ENCODE results near the gene IFNA6. TPM values are rescaled to one million over a fixed set of nuclear protein-coding genes. Genes with fewer than 3 reads are reported as not detected.
A peak's percentile ranks its signal among the peaks of the same experiment; 100 is the strongest.

The IFNA6 gene
- total and polyA plus RNA-seq, 2 donors (not counting 1 experiment from before 2014, with no cell fraction given), result not detected

DNA sequence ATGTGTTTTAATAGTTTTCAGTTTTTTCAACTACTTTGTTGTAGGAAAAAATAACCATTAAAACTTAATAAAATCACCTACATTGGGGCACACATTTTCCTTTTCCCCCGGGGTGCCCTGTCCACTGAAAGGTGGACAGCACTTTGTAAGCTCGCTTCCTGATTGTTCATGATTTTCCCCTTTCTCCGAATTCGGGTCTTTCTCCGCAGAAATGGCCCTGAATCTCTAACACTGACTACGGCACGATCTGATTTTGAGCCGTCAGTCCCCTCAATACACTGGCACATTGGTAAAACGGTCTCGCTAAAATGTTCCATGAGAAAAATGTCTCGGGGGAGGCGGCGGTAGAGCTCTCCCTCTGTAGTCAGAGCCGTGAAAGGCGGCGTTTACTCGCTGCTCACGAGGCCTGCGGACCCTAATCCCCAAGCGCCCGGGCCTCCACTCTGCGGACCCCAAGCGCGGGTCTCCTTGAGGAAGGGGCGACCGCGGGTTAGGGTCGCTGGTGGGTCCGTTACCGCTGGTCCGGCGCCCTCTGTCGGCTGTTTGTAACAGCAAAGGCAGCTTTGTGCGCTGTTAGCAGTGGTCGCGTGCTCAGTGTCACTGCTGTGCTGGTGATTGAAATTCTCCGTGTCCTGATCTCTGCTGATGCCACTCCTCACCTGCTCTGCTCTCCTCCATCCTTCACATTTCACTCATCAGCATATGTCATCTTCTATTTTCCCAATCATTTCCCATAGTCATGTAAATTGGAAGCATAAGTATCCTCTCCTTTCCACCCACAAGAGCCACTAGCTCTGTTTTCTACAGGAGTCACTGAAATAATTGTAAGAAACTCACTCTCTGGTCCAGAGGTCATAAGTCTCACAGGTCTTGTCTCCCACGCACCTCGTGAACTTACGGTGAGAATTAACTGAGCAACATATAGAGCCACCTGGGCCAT, 45.4 kb upstream of the IFNA6 start:
- TF ChIP-seq, protein P1, sequence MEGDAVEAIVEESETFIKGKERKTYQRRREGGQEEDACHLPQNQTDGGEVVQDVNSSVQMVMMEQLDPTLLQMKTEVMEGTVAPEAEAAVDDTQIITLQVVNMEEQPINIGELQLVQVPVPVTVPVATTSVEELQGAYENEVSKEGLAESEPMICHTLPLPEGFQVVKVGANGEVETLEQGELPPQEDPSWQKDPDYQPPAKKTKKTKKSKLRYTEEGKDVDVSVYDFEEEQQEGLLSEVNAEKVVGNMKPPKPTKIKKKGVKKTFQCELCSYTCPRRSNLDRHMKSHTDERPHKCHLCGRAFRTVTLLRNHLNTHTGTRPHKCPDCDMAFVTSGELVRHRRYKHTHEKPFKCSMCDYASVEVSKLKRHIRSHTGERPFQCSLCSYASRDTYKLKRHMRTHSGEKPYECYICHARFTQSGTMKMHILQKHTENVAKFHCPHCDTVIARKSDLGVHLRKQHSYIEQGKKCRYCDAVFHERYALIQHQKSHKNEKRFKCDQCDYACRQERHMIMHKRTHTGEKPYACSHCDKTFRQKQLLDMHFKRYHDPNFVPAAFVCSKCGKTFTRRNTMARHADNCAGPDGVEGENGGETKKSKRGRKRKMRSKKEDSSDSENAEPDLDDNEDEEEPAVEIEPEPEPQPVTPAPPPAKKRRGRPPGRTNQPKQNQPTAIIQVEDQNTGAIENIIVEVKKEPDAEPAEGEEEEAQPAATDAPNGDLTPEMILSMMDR (conservative IDR thresholded peaks at IDR 0.05 in 1 of 2, IDR thresholded peaks at IDR 0.05 in 1 of 2; ENCODE audit: low read depth in 1 of 2, low read length in 2 of 2), result peak; percentile 80 to 84
- TF ChIP-seq EZH2 (IDR thresholded peaks at IDR 0.05; ENCODE audit: low read length, missing control alignments), result peak; percentile 42
- H3K27ac ChIP-seq (ENCODE audit: insufficient read depth, low read length), result no peak overlapping the region
- peak overlapping the region; percentile 44 to 63 (median 50) for H3K4me3 ChIP-seq (replicated peaks in 1 of 4; ENCODE audit: control extremely low read depth in 1 of 4, insufficient read depth in 1 of 4, low read depth in 3 of 4, low read length in 4 of 4)
- H4K20me1 ChIP-seq (ENCODE audit: control insufficient read depth, extremely low read depth, insufficient read depth, low read length), result no peaks in the 10 kb centered on the region
- H3K9ac ChIP-seq (ENCODE audit: insufficient read depth, low read length), result peak overlapping the region; percentile 8
- H3K36me3 ChIP-seq (ENCODE audit: control insufficient read depth, insufficient read depth, low read length), result no peaks in the 10 kb centered on the region
- H3K79me2 ChIP-seq (ENCODE audit: control insufficient read depth, insufficient read depth, low read length), result no peaks in the 10 kb centered on the region
- peaks cover 37% of the 10 kb centered on the region for H3K27me3 ChIP-seq (ENCODE audit: control insufficient read depth, insufficient read depth, low read length)
- H2AFZ ChIP-seq (ENCODE audit: low read length), result peak overlapping the region; percentile 58
- H3K4me1 ChIP-seq (ENCODE audit: control insufficient read depth, extremely low read depth, insufficient read depth, low read length), result no peaks in the 10 kb centered on the region
- peak overlapping the region; percentile 86 for H3K4me2 ChIP-seq (ENCODE audit: extremely low read depth, insufficient read depth, low read length)
- H3K9me3 ChIP-seq (ENCODE audit: control insufficient read depth, insufficient read depth, low read depth, low read length), result no peaks in the 10 kb centered on the region
- DNase-seq (ENCODE audit: low read depth in 2 of 2), result peak in 1 of 2 donors; percentile 18

DNA sequence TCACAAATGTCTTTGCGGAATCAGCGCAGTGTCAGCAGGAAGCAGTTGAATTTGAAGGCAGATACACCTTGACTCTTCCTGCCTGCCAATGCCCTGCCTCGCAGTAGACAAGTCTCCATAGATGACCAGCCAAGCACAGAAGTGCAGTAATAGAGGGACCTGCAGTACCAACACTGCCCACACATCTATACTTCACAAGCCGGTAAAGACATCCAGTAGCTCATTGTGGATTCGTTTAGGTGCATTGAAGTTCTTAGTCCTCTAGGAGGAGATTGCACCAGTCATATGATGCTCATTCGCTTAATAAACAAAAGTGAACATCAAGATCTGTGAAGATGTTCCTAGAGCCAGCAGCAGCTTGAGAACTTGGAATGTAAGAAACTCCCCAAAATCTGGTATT, 41.6 kb upstream of the IFNA6 start:
- no peaks in the 10 kb centered on the region for H3K4me1 ChIP-seq (ENCODE audit: control insufficient read depth, extremely low read depth, insufficient read depth, low read length)
- no peak overlapping the region for H3K9ac ChIP-seq (ENCODE audit: insufficient read depth, low read length)
- no peaks in the 10 kb centered on the region for H3K9me3 ChIP-seq (ENCODE audit: control insufficient read depth, insufficient read depth, low read depth, low read length)
- H4K20me1 ChIP-seq (ENCODE audit: control insufficient read depth, extremely low read depth, insufficient read depth, low read length), result no peaks in the 10 kb centered on the region
- no peak overlapping the region for H3K4me2 ChIP-seq (ENCODE audit: extremely low read depth, insufficient read depth, low read length)
- H3K27me3 ChIP-seq (ENCODE audit: control insufficient read depth, insufficient read depth, low read length), result peaks cover 25% of the 10 kb centered on the region
- TF ChIP-seq EZH2 (IDR thresholded peaks at IDR 0.05; ENCODE audit: low read length, missing control alignments), result no peak
- TF ChIP-seq, protein P1 (conservative IDR thresholded peaks at IDR 0.05 in 1 of 2, IDR thresholded peaks at IDR 0.05 in 1 of 2; ENCODE audit: low read depth in 1 of 2, low read length in 2 of 2), result peak in 1 of 2 donors; percentile 5
- no peak overlapping the region for H2AFZ ChIP-seq (ENCODE audit: low read length)
- H3K27ac ChIP-seq (ENCODE audit: insufficient read depth, low read length), result no peak overlapping the region
- H3K79me2 ChIP-seq (ENCODE audit: control insufficient read depth, insufficient read depth, low read length), result no peaks in the 10 kb centered on the region
- no peaks in the 10 kb centered on the region for H3K36me3 ChIP-seq (ENCODE audit: control insufficient read depth, insufficient read depth, low read length)
- no peak for DNase-seq (ENCODE audit: low read depth in 2 of 2)
- H3K4me3 ChIP-seq (replicated peaks in 1 of 4; ENCODE audit: control extremely low read depth in 1 of 4, insufficient read depth in 1 of 4, low read depth in 3 of 4, low read length in 4 of 4), result no peak overlapping the region

DNA sequence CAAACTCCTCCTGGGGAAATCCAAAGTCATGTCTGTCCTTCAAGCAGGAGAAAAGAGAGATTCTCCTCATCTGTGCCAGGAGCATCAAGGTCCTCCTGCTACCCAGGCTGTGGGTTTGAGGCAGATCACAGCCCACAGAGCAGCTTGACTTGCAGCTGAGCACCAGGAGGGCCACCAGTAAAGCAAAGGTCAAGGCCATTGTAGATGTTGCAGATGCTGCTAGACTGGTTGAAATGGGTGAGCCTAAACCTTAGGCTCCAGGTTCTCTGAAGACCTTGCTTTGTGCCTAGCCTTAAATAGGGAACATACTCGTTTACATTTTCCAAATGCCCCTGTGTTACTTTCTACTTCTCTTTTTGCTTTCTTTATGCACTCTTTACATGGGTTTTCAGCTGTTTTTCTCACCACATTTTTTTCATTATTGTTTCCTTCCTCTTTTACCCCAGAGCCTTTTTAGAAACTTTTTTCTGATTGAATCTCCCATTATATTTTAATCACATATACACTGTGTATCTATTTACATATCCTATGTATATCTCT, 34.5 kb upstream of the IFNA6 start, which contains the start of gene IFNA2:
Gene IFNA2 (minus strand): TSS at position 268 of the 540 bp plus-strand sequence. CDS start 69 bp downstream, at position 199.
- Histone ChIP-seq H3K27me3 (ENCODE audit: control insufficient read depth, insufficient read depth, low read length) (peaks cover 21% of the 10 kb centered on the region), H4K20me1 (ENCODE audit: control insufficient read depth, extremely low read depth, insufficient read depth, low read length) (peaks cover 1% of the 10 kb centered on the region), H3K9ac (ENCODE audit: insufficient read depth, low read length) (no peak within 1 kb of the TSS), H3K79me2 (ENCODE audit: control insufficient read depth, insufficient read depth, low read length) (no peaks in the 10 kb centered on the region), H3K4me3 (replicated peaks in 1 of 4; ENCODE audit: control extremely low read depth in 1 of 4, insufficient read depth in 1 of 4, low read depth in 3 of 4, low read length in 4 of 4) (no peak within 1 kb of the TSS), H2AFZ (ENCODE audit: low read length) (no peak within 1 kb of the TSS), H3K4me1 (ENCODE audit: control insufficient read depth, extremely low read depth, insufficient read depth, low read length) (no peaks in the 10 kb centered on the region), H3K36me3 (ENCODE audit: control insufficient read depth, insufficient read depth, low read length) (no peaks in the 10 kb centered on the region), H3K9me3 (ENCODE audit: control insufficient read depth, insufficient read depth, low read depth, low read length) (no peaks in the 10 kb centered on the region), H3K4me2 (ENCODE audit: extremely low read depth, insufficient read depth, low read length) (no peak within 1 kb of the TSS), H3K27ac (ENCODE audit: insufficient read depth, low read length) (no peak within 1 kb of the TSS)
- no peak for TF ChIP-seq EZH2 (IDR thresholded peaks at IDR 0.05; ENCODE audit: low read length, missing control alignments)
- TF ChIP-seq, protein P1 (conservative IDR thresholded peaks at IDR 0.05 in 1 of 2, IDR thresholded peaks at IDR 0.05 in 1 of 2; ENCODE audit: low read depth in 1 of 2, low read length in 2 of 2), result no peak
- no peak for DNase-seq (ENCODE audit: low read depth in 2 of 2)

Measured in fibroblast of lung (primary cell).